SU-DHL-6 (cell line): Measurements from ENCODE around the gene COBL.
"Not testable (repeated sequence)": the region's sequence is repeated elsewhere in the genome, so short reads cannot be mapped to it uniquely, and the experiment has no call there.

Experiments
- H2AFZ ChIP-seq: fragments of 200-600 bp; sonication (generic); 2 replicates; pipeline ENCODE4 v1.6.1; 2014; ENCODE audit warnings: low read depth, mild to moderate bottlenecking, moderate library complexity, mixed read lengths, antibody characterized with exemption, low read length; ENCODE audit not compliant: severe bottlenecking
- H3F3A ChIP-seq: fragments of 200-600 bp; shearing (Covaris generic); 2 replicates; pipeline ENCODE4 v1.6.0; 2016; ENCODE audit warnings: antibody characterized with exemption, mild to moderate bottlenecking; ENCODE audit not compliant: insufficient read depth
- H3K27ac ChIP-seq: fragments of 200-600 bp; sonication (generic); 2 replicates; pipeline ENCODE4 v1.5.1; 2016; ENCODE audit warnings: low read depth, mild to moderate bottlenecking, low read length, moderate library complexity, mixed read lengths
- H3K27me3 ChIP-seq: fragments of 200-600 bp; sonication (generic), shearing (Covaris generic); 2 replicates; pipeline ENCODE4 v1.6.0; 2014; ENCODE audit warnings: mild to moderate bottlenecking, low read length
- H3K36me3 ChIP-seq: fragments of 200-600 bp; sonication (generic); 2 replicates; pipeline ENCODE4 v1.6.1; 2014; ENCODE audit warnings: mild to moderate bottlenecking, low read length, mixed read lengths
- H3K4me2 ChIP-seq: fragments of 300-600, 200-600 bp; shearing (Covaris generic), sonication (generic); 2 replicates; pipeline ENCODE4 v1.6.0; 2014; ENCODE audit warnings: low read length, low read depth, mild to moderate bottlenecking; ENCODE audit not compliant: poor library complexity, severe bottlenecking
- H3K4me3 ChIP-seq: fragments of 200-600 bp; sonication (generic); 2 replicates; pipeline ENCODE4 v1.5.1; 2014; ENCODE audit warnings: antibody characterized with exemption, low read length, mild to moderate bottlenecking, mixed read lengths; ENCODE audit not compliant: insufficient read depth, poor library complexity, severe bottlenecking
- H3K79me2 ChIP-seq: fragments of 200-600 bp; sonication (generic); 2 replicates; pipeline ENCODE4 v1.6.1; 2014; ENCODE audit warnings: mild to moderate bottlenecking, low read length, moderate library complexity; ENCODE audit not compliant: insufficient read depth
- H3K9ac ChIP-seq: fragments of 200-600 bp; sonication (generic); 2 replicates; pipeline ENCODE4 v1.7.0; 2014; ENCODE audit warnings: mild to moderate bottlenecking, low read length
- H3K9me2 ChIP-seq: fragments of 200-600 bp; sonication (generic); replicated peaks from 2 replicates; pipeline ENCODE4 v1.6.1; 2014; ENCODE audit warnings: low read length; ENCODE audit not compliant: insufficient read depth
- H3K9me3 ChIP-seq: fragments of 200-600 bp; sonication (generic); 2 replicates; pipeline ENCODE4 v1.6.1; 2014; ENCODE audit warnings: low read length, mixed read lengths; ENCODE audit not compliant: insufficient read depth
- H4K20me1 ChIP-seq: fragments of 200-600 bp; sonication (generic); 2 replicates; pipeline ENCODE4 v1.6.1; 2014; ENCODE audit warnings: low read depth, mild to moderate bottlenecking, antibody characterized with exemption, low read length, moderate library complexity, mixed read lengths
- EZH2phosphoT487 ChIP-seq: fragments of 200-600 bp; sonication (generic), shearing (Covaris generic); conservative IDR thresholded peaks from 2 replicates; pipeline ENCODE4 v1.6.1; 2018; ENCODE audit warnings: mild to moderate bottlenecking, antibody characterized with exemption, low read length, moderate library complexity, mixed read lengths
- TF ChIP-seq, protein P1 (sequence below): fragments of 200-600 bp; sonication (generic); IDR thresholded peaks from one replicate; pipeline ENCODE4 v1.5.1; 2017; ENCODE audit warnings: antibody characterized with exemption, mild to moderate bottlenecking, low read length, moderate library complexity; ENCODE audit not compliant: insufficient read depth, poor library complexity, severe bottlenecking

Gene COBL

DNA sequence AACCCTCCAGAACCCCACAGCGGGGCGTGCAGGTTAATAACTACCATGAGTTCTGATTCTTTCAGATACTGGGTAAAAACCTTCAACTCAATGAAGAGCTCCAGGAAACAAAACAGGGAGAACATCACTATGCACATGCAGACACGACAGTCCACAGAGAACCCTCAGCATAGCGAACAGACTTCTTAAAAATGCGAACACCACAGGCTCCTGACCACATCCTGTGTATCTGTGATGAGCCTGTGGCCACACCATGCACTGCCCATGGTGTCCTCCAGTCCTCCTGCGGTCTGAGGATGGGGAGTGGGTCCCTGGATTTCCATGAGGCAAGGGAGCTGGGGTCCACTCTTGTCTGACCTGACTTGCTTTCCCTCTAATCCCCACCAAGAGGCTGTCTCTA, 107.2 kb downstream of the COBL start:
- Histone ChIP-seq H3K27ac (no peak overlapping the region), H3K36me3 (no peaks in the 10 kb centered on the region), H3K4me2 (no peak overlapping the region), H3K9ac (no peak overlapping the region), H2AFZ (no peak overlapping the region), H3F3A (no peaks in the 10 kb centered on the region), H3K9me3 (no peaks in the 10 kb centered on the region), H3K4me3 (no peak overlapping the region), H3K27me3 (no peaks in the 10 kb centered on the region), H4K20me1 (no peaks in the 10 kb centered on the region), H3K9me2 (no peaks in the 10 kb centered on the region), H3K79me2 (no peaks in the 10 kb centered on the region)
- TF ChIP-seq EZH2phosphoT487, result no peak
- TF ChIP-seq, protein P1, sequence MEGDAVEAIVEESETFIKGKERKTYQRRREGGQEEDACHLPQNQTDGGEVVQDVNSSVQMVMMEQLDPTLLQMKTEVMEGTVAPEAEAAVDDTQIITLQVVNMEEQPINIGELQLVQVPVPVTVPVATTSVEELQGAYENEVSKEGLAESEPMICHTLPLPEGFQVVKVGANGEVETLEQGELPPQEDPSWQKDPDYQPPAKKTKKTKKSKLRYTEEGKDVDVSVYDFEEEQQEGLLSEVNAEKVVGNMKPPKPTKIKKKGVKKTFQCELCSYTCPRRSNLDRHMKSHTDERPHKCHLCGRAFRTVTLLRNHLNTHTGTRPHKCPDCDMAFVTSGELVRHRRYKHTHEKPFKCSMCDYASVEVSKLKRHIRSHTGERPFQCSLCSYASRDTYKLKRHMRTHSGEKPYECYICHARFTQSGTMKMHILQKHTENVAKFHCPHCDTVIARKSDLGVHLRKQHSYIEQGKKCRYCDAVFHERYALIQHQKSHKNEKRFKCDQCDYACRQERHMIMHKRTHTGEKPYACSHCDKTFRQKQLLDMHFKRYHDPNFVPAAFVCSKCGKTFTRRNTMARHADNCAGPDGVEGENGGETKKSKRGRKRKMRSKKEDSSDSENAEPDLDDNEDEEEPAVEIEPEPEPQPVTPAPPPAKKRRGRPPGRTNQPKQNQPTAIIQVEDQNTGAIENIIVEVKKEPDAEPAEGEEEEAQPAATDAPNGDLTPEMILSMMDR, result no peak

- H3K4me2 ChIP-seq, H2AFZ ChIP-seq, H3K27ac ChIP-seq, H3K27me3 ChIP-seq, H3K9me2 ChIP-seq, H3K9me3 ChIP-seq, H3K4me3 ChIP-seq, H3F3A ChIP-seq, H4K20me1 ChIP-seq, H3K79me2 ChIP-seq, H3K36me3 ChIP-seq, H3K9ac ChIP-seq: not testable (repeated sequence)
These were observed 108.5 kb downstream of the COBL start for GRCh38 chr7:51208125-51208524.

DNA sequence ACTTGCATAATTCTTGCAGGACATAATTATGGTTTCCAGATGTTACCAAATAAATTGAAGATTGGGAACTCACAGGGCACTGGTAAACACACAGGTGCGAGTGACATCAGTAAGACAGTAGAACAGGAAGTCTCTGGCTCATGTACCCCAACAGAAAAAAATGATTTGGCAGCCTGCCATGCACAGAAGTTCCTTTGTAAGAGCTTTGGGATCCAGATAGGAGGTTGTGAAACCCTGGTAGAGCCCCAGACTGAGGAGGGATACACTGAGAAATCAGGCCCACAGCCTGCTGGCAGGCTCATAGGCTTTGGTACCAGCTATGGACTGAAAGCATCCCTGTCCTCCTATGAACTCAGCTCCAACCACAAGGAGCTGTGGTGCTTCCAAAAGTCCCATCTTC, 118.0 kb downstream of the COBL start:
- Histone ChIP-seq H3K79me2 (no peaks in the 10 kb centered on the region), H3K9me2 (no peaks in the 10 kb centered on the region), H3F3A (no peaks in the 10 kb centered on the region), H2AFZ (no peak overlapping the region), H3K4me2 (no peak overlapping the region), H3K36me3 (no peaks in the 10 kb centered on the region), H3K9me3 (no peaks in the 10 kb centered on the region), H4K20me1 (no peaks in the 10 kb centered on the region), H3K27ac (no peak overlapping the region), H3K4me3 (no peak overlapping the region), H3K27me3 (no peaks in the 10 kb centered on the region), H3K9ac (no peak overlapping the region)
- TF ChIP-seq EZH2phosphoT487, result no peak
- TF ChIP-seq, protein P1, result no peak

GRCh38 chr7:51190969-51191368, 125.6 kb downstream of the COBL start:
- Histone ChIP-seq H3K9me3 (no peaks in the 10 kb centered on the region), H3K79me2 (no peaks in the 10 kb centered on the region), H3K9ac (no peak overlapping the region), H3K27me3 (no peaks in the 10 kb centered on the region), H3F3A (no peaks in the 10 kb centered on the region), H2AFZ (no peak overlapping the region), H3K4me2 (no peak overlapping the region), H3K36me3 (no peaks in the 10 kb centered on the region), H3K27ac (no peak overlapping the region), H4K20me1 (no peaks in the 10 kb centered on the region), H3K9me2 (no peaks in the 10 kb centered on the region), H3K4me3 (no peak overlapping the region)
- TF ChIP-seq, protein P1, result no peak
- no peak for TF ChIP-seq EZH2phosphoT487
